Kidney capillary endothelial cell (primary cell): ENCODE measurements around the gene PITRM1.
"Not testable (repeated sequence)": the region's sequence is repeated elsewhere in the genome, so short reads cannot be mapped to it uniquely, and the experiment has no call there.

ENCODE experiments used
- DNase-seq: peaks from one replicate; pipeline ENCODE4 v3.0.0-alpha.2; 2018; ENCODE audit warnings: low spot score

Gene PITRM1

DNA sequence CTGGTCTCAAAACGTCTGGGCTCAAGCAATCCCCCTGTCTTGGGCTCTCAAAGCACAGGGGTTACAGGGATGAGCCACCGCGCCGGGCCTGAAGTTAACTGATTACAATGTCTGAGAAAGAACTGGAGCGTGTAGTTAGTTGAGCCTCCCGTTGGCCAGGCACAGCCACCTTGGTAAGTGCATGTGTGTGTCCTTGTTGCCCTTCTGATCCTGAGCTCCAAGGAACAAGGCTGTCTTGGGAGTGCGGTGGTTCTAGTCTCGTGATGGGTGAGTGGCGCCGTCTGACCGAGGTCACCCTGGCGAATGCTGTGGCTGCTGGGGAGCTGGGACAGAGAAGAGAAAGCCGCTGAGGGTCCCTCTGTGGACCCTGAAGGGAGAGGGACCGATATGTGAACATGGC lies 50.5 kb downstream of the PITRM1 start:
- DNase-seq, result no peak

DNA sequence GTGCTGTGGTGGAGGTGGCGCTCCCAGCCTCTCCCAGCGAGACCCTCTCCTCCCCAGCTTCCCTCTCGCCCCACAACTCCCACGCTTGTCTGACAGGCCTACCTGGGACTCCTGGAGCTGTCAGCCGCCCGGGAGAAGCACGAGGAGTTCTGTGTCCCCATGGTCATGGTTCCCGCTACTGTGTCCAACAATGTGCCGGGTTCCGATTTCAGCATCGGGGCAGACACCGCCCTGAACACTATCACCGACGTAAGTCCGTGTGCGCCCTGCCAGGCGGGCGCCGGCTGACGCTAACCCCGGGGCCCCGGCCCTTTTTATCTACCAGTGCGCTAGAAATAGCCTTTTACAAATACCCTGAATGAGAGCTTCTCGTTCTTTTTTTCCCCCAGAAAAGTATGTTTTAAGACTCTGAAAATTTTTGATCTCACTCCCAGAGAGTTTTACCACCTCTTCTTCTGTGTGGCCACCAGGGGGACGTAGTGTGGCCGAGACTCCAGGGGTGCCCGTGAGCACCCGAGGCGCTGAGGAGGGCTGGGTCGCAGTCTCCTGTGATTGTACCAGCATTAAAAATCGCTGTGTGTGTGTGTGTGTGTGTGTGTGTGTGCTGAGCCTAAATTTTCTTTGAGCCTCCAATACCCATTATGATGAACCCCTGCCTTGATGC lies 52.7 kb downstream of the PITRM1 start:
- peak; percentile 29 for DNase-seq

DNA sequence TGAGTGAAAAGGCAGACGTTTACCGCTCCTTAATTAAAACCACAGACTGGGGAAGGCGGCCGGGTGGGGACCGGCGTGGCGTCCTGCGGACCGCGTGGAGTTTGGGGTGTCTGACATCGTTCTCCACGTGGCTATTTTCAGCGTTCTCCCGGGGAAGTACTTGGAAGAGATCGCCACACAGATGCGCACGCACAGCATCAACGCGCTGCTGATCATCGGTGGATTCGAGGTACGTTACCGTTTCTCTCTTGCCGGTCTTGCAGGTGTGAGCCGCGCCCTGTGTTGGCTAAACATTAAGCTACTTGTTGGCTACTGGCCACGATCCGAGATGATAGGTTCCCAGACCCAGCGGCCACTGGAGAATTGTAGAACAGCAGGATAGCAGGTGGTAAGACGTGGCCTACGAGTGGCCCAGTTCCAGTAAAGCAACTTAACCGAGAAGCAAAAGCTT lies 53.9 kb downstream of the PITRM1 start:
- no peak for DNase-seq

DNA sequence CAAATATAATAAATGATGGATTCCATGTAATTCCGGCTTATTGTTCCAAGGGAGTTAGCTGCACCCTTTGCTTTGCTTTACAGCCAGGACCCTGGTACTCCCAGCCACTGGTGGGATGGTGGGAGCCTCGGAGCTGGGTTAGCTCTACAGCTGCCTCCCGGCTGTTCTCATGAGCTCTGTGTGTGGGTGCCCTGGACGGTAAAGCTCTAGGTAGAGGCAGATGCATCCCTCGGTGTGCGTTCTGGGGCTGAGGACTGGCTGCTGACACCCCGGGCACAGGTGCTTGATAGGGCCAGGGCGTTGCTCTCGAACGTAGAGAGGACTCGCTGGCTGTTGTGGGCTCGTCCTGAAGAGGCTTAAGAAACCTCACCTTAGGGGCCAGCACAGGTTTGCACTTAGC lies 55.1 kb downstream of the PITRM1 start:
- no peak for DNase-seq

DNA sequence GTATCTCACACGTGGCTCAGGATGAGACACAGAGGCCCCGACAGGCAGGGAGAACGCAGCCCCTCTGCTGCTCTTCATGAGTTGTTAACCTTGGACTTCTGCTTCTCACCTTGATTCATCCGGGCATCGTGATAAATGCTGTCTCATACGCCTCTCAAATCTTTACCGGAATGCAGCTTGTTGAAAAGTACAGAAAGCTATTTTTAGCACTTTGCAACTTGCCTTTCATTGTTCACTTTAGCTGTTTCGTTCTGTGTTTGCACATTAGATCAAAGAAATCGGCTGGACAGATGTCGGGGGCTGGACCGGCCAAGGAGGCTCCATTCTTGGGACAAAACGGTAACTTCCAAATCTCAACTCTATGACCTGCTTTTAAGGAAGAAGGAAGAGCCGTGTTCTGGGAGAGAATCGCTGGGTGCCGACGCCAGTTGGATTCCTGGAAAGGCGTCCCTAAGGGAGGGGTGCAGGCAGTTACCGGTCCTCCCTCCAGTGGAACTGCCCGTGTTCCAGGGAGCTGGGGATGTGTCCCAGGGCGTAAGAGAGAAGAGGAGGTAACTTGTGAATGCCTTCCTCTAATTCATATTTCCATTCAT lies 56.0 kb downstream of the PITRM1 start:
- no peak for DNase-seq

DNA sequence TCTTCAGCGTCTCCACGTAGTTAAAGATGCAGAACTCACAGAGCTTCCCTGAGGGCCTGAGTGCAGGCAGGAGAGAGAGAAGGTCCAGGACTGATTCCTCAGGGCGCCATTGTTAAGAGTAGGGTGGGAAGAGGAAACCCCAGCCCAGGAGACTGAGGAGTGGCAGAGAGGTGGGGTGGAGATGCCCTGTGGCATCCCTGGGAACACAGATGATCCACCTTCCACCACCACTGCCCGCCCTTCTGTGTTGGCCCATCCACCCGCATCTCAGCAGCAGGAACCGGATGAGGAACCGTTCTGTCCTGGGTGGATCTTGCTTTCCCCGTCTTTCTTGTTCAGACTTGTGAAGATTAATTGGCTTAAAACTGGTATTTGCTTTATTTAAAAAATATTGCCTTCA lies 56.9 kb downstream of the PITRM1 start:
- DNase-seq, result no peak

DNA sequence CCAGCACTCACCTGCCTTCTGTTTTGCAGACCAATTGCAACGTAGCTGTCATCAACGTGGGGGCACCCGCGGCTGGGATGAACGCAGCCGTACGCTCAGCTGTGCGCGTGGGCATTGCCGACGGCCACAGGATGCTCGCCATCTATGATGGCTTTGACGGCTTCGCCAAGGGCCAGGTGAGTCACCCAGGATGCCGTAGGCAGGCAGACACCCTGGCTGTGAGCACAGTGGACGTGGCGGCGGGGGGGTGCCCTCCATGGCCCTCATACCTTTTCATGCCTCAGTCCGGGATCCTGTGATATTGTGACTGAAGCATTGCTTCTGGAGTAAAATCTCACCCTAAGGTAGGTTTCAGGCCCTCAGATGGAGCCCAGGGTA lies 59.2 kb downstream of the PITRM1 start:
- no peak for DNase-seq

DNA sequence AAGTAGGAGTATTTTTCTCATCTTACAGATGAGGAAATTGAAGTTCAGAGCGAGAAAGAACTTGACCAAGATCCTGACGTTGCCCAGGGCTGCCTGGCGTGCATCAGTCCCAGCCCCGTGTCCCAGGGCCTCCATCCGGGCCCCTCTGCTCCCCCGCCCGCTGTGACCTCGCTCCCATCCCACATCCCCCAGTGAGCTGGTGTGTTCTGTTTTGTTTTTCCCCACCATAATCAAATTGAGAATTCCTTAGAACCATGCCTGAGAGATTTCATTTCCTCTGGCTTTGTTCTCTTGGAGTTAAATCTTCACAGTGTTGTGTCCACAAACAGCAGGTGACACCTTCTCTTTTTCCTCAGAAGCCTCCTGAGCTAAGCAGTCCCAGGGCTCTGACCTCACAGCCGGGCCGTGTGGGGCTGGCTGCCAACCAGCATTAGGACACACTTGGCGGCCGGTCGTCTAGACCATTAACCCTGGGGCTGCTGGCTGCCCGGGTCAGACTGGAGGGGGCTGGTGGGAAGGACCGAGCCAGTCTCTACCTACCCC lies 60.9 kb downstream of the PITRM1 start:
- DNase-seq, result no peak

DNA sequence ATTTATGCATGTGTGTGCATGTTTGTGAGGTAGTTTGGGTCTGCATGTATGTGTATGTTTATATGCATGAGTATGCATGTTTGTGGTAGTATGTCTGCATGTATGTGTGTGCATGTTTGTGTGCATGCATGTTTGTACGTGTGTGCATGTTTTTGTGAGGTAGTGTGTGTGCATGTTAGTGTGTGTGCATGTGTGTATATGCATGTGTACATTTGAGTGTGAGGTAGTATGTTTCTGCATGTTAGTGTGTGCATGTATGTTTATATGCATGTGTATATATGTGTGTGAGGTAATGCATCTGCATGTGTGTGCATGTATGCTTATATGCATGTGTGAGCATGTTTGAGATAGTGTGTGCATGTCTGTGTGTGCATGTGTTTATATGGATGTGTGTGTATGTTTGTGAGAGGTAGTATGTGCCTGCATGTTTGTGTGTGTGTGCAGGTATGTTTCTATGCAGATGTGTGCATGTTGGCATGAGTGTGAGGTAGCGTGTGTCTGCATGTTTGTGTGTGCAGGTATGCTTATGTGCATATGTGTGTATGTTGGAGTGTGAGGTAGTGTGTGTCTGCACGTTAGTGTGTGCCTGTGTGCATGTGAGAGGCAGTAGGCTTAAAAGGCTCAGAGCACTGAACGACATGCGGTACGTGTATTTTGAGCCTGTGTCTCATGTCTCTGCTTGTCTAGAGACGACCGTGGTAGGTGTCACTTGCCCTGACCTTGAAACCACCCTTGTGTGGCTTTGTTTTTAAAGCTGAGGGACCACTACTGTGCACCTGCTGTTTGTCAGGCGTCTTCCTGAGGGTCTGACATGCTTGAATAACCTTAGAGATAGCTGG lies 61.6 kb downstream of the PITRM1 start:
- DNase-seq, result no peak

DNA sequence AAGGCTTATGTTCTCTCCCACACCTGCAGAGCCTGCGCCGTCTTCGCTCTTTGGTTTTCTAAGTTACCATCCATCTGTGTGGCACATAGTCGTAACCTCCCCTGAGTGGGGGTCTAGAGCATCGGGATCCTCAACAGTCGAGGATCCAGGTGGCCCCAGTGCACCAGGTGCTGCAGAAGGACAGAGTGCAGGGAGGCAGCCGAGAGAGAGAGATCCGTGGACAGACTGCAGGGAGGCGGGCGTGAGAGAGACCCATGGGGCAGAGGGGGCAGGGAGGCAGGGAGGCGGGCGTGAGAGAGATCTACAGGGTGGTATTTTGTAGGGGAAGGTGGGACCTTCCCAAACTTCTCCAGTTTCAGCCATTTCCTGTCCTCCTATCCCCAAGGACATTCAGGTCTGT lies 62.9 kb downstream of the PITRM1 start:
- DNase-seq, result no peak

DNA sequence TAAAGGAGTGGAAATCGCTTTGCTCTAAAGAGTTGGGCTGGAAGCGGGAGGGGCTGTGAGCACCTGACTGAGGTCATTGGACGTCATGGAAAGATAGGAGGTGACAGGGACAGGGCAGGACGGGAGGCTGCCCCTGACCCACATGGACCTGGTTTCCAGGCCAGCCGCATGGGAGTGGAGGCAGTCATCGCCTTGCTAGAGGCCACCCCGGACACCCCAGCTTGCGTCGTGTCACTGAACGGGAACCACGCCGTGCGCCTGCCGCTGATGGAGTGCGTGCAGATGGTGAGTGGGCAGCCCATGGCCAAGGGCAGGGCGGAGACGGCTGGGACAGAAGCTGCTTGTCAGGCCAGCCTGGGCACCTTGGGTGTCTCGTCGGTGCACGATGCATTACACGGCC lies 63.4 kb downstream of the PITRM1 start:
- DNase-seq, result no peak

DNA sequence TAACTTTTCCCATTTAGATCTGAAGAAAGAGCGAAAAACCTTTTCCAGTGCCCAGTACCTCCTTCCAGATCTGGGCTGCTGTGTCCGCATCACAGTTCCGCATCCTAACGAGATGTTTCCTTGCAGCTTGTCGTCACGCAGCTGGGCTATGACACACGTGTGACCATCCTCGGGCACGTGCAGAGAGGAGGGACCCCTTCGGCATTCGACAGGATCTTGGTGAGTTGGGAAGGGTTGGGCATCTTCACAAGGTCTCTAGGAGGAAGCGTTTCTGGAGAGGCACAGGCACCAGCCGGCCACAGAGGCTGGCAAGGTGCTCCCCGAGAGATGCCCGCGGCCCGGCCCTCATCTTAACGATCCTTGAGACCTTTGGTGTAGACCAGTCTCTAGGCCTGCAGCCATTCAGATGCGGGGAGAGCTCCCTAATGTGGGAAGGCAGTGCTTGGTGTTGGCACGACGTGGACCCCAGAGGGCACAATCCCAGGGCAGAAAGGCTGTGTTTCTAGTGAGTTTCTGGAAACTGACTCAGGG lies 63.9 kb downstream of the PITRM1 start:
- no peak for DNase-seq

DNA sequence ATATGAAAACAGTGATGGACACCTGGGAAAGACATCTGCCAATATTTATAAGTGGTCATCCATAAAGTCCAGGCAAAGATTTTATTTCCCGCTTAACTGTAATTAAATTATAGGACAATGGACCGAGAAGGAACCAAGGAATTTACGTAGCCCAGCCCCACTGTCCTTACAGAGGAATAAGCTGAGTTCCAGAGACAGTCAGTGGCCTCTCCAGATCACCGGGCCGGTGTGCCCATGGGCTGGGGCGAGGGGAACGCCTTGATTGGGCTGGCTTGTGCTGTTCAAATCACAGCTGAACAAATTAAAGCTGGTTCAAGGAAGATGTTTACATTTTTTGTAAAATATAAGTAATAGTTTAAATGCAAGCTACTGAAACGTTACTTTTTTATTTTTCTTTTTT lies 64.5 kb downstream of the PITRM1 start:
- no peak for DNase-seq

DNA sequence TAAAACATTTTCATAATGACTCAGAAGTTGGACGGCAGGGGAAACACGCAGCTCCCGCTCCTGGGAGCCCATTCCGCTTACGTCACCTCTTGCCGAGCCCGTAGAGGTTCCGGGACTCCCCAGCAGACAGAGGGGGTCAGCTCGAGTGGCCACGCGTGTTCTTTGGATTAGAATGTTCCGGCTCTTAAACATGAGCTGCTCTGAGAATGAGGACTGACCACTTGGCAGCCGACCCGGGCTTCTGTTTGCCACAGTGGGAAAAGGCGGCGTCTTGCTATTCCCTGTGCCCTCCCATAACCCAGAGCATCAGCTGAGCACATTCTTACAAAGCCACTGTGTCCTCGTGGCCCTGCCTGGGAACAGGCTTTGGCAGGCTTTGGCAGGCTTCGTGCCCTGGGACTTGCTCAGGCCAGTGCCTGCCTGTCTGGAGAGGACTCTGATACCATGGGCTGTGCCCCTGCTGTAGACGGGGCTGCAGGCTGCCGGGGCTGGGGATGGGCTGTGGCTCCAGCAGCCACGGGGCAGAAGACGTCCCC lies 65.1 kb downstream of the PITRM1 start:
- DNase-seq, result no peak

DNA sequence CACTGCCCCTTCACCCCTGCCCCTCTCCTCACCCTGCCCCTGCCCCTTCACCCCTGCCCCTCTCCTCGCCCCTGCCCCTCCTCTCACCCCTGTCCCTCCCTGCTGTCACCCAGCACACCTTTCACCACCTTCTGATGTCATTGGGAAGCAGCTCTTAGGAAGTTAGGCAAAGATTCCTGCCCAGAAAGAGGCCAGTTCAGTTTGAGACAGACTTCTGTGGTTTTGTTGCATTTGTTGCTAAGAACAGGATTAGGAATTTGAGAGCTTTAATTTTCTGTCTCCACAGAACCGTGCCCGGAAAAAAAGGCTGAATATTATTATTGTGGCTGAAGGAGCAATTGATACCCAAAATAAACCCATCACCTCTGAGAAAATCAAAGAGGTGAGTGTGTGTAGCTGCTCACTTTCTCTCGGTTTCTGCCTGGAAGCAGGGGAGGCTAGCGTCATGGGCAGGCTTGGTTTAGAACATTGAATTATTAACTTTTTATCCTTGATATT lies 65.6 kb downstream of the PITRM1 start:
- no peak for DNase-seq

DNA sequence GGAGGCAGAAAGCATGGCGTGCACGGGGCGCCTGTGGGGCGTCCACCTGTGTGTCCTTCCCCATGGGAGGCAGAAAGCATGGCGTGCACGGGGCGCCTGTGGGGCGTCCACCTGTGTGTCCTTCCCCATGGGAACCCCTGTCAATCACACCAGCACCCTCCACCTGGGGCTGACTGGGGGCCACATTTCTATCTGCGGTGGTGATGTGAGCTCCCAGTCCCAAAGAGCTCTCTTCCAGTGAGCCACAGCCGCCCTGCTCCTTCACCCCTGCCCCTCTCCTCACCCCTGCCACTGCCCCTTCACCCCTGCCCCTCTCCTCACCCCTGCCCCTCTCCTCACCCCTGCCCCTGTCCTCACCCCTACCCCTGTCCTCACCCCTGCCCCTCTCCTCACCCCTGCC lies 66.3 kb downstream of the PITRM1 start:
- DNase-seq, result not testable (repeated sequence)

DNA sequence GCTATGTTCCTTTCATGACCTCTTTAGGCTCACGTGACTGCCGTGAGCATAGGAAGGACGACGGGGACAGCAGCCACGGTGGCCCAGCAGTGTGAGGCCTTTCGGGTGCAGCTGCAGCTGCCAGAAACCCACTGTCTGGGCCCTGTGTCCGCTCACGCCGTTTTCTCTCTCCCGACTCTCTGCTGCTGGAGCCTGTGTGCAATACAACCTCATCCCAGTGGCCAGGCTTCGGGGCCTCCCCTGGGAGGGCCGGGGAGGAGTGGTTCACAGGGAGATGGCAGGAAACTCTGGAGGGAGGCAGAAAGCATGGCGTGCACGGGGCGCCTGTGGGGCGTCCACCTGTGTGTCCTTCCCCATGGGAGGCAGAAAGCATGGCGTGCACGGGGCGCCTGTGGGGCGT lies 66.7 kb downstream of the PITRM1 start:
- no peak for DNase-seq

DNA sequence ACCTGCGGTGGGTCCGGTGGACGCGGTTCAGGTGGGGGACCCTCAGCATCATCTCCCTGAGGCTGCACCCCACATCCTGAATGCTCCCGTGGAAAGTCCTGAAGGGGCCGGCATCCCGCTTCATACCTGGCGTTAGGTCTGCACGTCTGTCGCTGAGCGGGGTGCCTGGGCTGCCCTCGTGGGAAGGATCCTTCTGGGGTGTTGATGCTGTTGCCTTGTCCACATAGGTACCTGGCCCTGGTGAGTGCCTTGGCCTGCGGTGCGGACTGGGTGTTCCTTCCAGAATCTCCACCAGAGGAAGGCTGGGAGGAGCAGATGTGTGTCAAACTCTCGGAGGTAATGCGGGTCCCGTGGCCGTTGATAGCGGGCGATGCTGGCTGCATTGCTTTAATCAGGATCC lies 67.4 kb downstream of the PITRM1 start:
- no peak for DNase-seq

DNA sequence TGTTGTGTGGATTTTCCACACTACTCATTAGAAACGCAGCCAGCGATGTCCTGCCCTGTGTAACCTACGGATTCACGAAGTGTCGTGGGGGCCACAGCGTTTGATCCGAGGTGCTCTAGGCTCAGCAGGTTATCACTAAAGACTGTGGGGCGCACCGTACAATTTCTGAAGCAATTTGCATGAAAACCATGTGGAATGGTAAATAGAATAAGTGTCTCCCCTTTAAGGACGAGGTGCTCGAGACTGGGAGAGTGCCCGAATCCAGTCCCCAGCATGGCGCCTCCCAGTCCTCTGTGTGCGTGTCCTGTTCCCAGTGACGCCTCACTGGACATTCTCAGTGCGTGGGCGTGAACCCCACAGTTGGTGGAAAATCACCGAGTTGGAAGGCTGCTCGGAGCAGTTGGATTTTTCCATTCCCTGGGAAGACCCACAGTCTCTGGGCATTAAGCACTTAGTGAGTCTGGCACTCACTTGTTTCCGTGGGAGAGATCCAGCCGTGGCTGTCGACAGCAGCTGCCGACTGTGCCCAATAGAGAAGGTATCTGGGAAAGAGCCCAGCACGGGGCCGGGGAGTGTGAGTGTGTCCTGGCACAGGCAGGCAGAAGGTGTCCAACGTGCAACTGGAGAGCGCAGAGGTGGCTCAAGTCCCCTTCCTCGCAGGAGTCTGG lies 68.2 kb downstream of the PITRM1 start:
- DNase-seq, result no peak

DNA sequence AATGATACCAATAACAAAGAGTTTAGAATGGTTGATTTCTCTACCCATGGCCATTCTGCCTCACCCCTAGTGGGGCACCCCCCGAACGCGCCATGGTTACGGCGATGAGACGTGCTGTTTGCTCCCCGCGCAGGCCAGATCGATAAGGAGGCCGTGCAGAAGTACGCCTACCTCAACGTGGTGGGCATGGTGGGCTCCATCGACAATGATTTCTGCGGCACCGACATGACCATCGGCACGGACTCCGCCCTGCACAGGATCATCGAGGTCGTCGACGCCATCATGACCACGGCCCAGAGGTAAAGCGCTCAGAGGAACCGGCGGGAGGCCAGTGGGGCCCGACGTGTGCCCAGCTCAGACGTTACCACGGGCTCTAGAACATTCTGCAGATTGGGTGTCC lies 68.9 kb downstream of the PITRM1 start:
- no peak for DNase-seq

DNA sequence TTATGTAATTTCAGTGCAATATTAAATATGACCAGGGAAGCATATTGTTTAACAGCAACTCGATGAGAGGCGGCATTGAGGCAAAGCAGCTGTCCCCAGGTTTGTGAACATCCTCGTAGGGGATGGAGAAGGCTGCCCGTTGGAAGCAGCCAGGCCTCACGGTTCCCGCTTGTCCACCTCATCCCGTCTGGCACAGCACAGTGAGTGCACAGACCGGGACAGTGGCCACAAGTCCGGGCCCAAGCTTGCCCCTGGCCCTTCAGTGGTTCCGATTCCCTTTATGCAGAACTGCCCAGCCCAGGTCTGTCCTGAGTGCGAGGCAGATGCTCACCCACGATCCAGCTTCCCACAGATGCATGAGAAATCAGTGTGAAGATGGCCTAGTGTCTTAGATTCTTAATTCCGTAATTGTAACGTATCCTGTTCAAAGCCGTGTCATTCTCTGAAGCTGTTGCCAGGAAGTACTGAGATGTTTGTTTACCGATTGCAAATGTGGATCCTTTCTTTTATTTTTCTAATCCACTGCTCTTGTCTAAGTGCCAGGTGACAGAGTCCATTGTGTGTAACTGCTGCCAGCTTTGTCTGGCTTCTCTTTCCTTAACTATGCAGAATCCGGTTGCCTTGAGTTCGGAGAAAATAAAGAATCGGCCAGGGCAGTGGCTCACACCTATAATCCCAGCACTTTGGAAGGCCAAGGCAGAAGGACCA lies 69.7 kb downstream of the PITRM1 start:
- DNase-seq, result no peak
